Suprapubic skin (tissue), 4 donors: ENCODE data around the gene FAM3C. TPM values are rescaled to one million over a fixed set of nuclear protein-coding genes. Genes with fewer than 3 reads are reported as not detected.

ENCODE experiments used
- DNase-seq, 2 donors: peaks; one replicate each; pipeline ENCODE4 v3.0.0-alpha.2; 2019; ENCODE audit warnings: low spot score in 2 of 2
- H3K27ac ChIP-seq: fragments of 200-600 bp; sonication (generic); one replicate; pipeline ENCODE4 v1.5.1; 2019
- H3K27me3 ChIP-seq: fragments of 200-600 bp; sonication (generic); one replicate; pipeline ENCODE4 v1.5.1; 2019
- H3K36me3 ChIP-seq: fragments of 200-600 bp; sonication (generic); one replicate; pipeline ENCODE4 v1.5.1; 2019
- H3K4me1 ChIP-seq: fragments of 200-600 bp; sonication (generic); one replicate; pipeline ENCODE4 v1.5.1; 2019
- H3K4me3 ChIP-seq: fragments of 200-600 bp; sonication (generic); one replicate; pipeline ENCODE4 v1.5.1; 2019; ENCODE audit warnings: mild to moderate bottlenecking
- H3K9me3 ChIP-seq: fragments of 200-600 bp; sonication (generic); one replicate; pipeline ENCODE4 v1.5.1; 2019
- CTCF ChIP-seq, 2 donors: fragments of 200-600 bp in 1 of 2; fragments of 450-650 bp in 1 of 2; sonication (generic) in 1 of 2; IDR thresholded peaks; one replicate each; pipeline ENCODE4 v1.5.1; 2016 to 2019; ENCODE audit warnings: antibody characterized with exemption in 2 of 2, mild to moderate bottlenecking in 1 of 2, moderate library complexity in 1 of 2
- EP300 ChIP-seq: sonication (generic); formaldehyde crosslinking; IDR thresholded peaks from one replicate; pipeline ENCODE4 v1.6.1; 2017; ENCODE audit warnings: antibody characterized with exemption
- POLR2A ChIP-seq, 2 donors: fragments of 450-650 bp; IDR thresholded peaks; one replicate each; pipeline ENCODE4 v1.6.1; 2017; ENCODE audit warnings: antibody characterized with exemption in 2 of 2, mild to moderate bottlenecking in 2 of 2, moderate library complexity in 2 of 2
- POLR2AphosphoS5 ChIP-seq, 3 donors: sonication (generic); formaldehyde crosslinking; IDR thresholded peaks; one replicate each; pipeline ENCODE4 v1.6.1; 2017; ENCODE audit warnings: antibody characterized with exemption in 3 of 3
- WGBS: methylation state at CpG from one replicate; pipeline ENCODE4 v1.1.5; 2018; 5-methylcytosine and 5-hydroxymethylcytosine counted together
- total RNA-seq, 4 donors: library from RNA; depleted of rRNA; stranded (reverse); fragments of >200 nt; gene quantifications; one replicate each; pipeline ENCODE4 v1.1.0, GENCODE V29; 2016

Gene FAM3C
- total RNA-seq, 4 donors from 2014 or later = 31.8 to 39.1 (median 35.9) TPM

- no peaks in the 10 kb centered on the region for H3K4me1 ChIP-seq
Observed at GRCh38 chr7:121406461-121406860, 10.4 kb upstream of the FAM3C start.

DNA sequence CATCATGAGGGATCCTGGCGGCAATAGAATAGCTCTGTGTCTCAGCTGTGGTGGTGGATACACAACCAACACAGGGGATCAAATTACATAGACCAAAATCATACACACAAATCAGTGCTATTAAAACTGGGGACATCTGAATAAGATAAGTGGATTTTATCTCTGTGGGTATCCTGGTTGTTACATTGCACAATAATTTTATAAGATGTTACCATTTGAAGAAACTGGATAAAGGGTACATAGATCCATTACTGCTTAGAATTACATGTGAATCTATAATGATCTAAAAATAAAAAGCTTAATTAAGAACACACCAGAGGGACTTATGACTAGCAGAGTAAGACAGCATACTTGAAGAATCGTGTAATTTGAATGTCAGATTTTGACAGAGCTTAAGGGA lies 8.2 kb upstream of the FAM3C start:
- 82% methylated on average over 2 of the region's 2 CpGs for WGBS
- Histone ChIP-seq H3K27me3 (no peaks in the 10 kb centered on the region), H3K4me1 (no peaks in the 10 kb centered on the region), H3K36me3 (no peaks in the 10 kb centered on the region), H3K9me3 (no peaks in the 10 kb centered on the region), H3K4me3 (no peak overlapping the region), H3K27ac (no peak overlapping the region)
- DNase-seq = no peak
- no peak for TF ChIP-seq POLR2AphosphoS5 (IDR thresholded peaks at IDR 0.05)
- TF ChIP-seq EP300 = no peak
- TF ChIP-seq CTCF (IDR thresholded peaks at IDR 0.05) = no peak
- TF ChIP-seq POLR2A (IDR thresholded peaks at IDR 0.05) = no peak

More at GRCh38 chr7:121406461-121406860, 10.4 kb upstream of the FAM3C start:
- no peak for DNase-seq
- Histone ChIP-seq H3K9me3 (no peaks in the 10 kb centered on the region), H3K4me3 (no peak overlapping the region), H3K27me3 (no peaks in the 10 kb centered on the region), H3K27ac (no peak overlapping the region), H3K36me3 (no peaks in the 10 kb centered on the region)
- WGBS = 92% methylated on average over 5 of the region's 5 CpGs
- TF ChIP-seq POLR2AphosphoS5 (IDR thresholded peaks at IDR 0.05) = no peak
- TF ChIP-seq POLR2A (IDR thresholded peaks at IDR 0.05) = no peak
- TF ChIP-seq CTCF (IDR thresholded peaks at IDR 0.05) = no peak
- no peak for TF ChIP-seq EP300

- Histone ChIP-seq H3K4me1 (no peaks in the 10 kb centered on the region), H3K36me3 (no peaks in the 10 kb centered on the region), H3K9me3 (no peaks in the 10 kb centered on the region), H3K4me3 (no peak overlapping the region), H3K27ac (no peak overlapping the region), H3K27me3 (no peaks in the 10 kb centered on the region)
- no peak for DNase-seq
- WGBS = 45% methylated on average over 1 of the region's 1 CpG
- TF ChIP-seq EP300 (no peak), CTCF (IDR thresholded peaks at IDR 0.05) (no peak), POLR2A (IDR thresholded peaks at IDR 0.05) (no peak), POLR2AphosphoS5 (IDR thresholded peaks at IDR 0.05) (no peak)
Observed at GRCh38 chr7:121402701-121403100, 6.6 kb upstream of the FAM3C start.

GRCh38 chr7:121401896-121402295 lies 5.8 kb upstream of the FAM3C start:
- WGBS = 70% methylated on average over 3 of the region's 3 CpGs

GRCh38 chr7:121398246-121398645 lies 2.1 kb upstream of the FAM3C start:
- H3K4me1 ChIP-seq = peaks cover 26% of the 10 kb centered on the region
- no peak for DNase-seq
- H3K36me3 ChIP-seq = no peaks in the 10 kb centered on the region
- H3K4me3 ChIP-seq = no peak overlapping the region
- TF ChIP-seq POLR2AphosphoS5 (IDR thresholded peaks at IDR 0.05) = no peak
- H3K27me3 ChIP-seq = no peaks in the 10 kb centered on the region
- no peaks in the 10 kb centered on the region for H3K9me3 ChIP-seq
- 85% methylated on average over 5 of the region's 5 CpGs for WGBS
- no peak overlapping the region for H3K27ac ChIP-seq

More at GRCh38 chr7:121401896-121402295, 5.8 kb upstream of the FAM3C start:
- no peak overlapping the region for H3K27ac ChIP-seq
- no peaks in the 10 kb centered on the region for H3K27me3 ChIP-seq
- no peaks in the 10 kb centered on the region for H3K36me3 ChIP-seq
- H3K4me3 ChIP-seq = no peak overlapping the region
- DNase-seq = no peak
- peaks cover under 1% of the 10 kb centered on the region for H3K4me1 ChIP-seq
- TF ChIP-seq POLR2A (IDR thresholded peaks at IDR 0.05) (no peak), CTCF (IDR thresholded peaks at IDR 0.05) (no peak), POLR2AphosphoS5 (IDR thresholded peaks at IDR 0.05) (no peak), EP300 (no peak)
- no peaks in the 10 kb centered on the region for H3K9me3 ChIP-seq

GRCh38 chr7:121397822-121398221 lies 1.7 kb upstream of the FAM3C start:
- Histone ChIP-seq H3K27me3 (no peaks in the 10 kb centered on the region), H3K9me3 (no peaks in the 10 kb centered on the region), H3K27ac (no peak overlapping the region), H3K36me3 (no peaks in the 10 kb centered on the region), H3K4me3 (no peak overlapping the region), H3K4me1 (peaks cover 26% of the 10 kb centered on the region)
- no peak for DNase-seq
- TF ChIP-seq CTCF (IDR thresholded peaks at IDR 0.05) (no peak), EP300 (no peak), POLR2A (IDR thresholded peaks at IDR 0.05) (no peak), POLR2AphosphoS5 (IDR thresholded peaks at IDR 0.05) (no peak)
- WGBS = 73% methylated on average over 2 of the region's 2 CpGs
